Measurements from ENCODE around the gene RAI1. TPM values are rescaled to one million over a fixed set of nuclear protein-coding genes. Genes with fewer than 3 reads are reported as not detected.

RAI1 gene
- total RNA-seq, 3 donors from 2014 or later, result 12.9 to 29.2 (median 17.0) TPM

- DNase-seq, result no peak
- no peak for ATAC-seq
- Histone ChIP-seq H3K9me3 (no peaks in the 10 kb centered on the region), H3K4me3 (no peak overlapping the region), H3K36me3 (ENCODE audit: low read depth) (no peaks in the 10 kb centered on the region), H3K4me1 (ENCODE audit: low read depth) (peaks cover 13% of the 10 kb centered on the region)
- intact Hi-C loops (cut with DNase I, micrococcal nuclease), result no loop called here
- no peak for TF ChIP-seq CTCF (IDR thresholded peaks at IDR 0.05)
These were observed 172.7 kb downstream of the RAI1 start for GRCh38 chr17:17853811-17854447.

GRCh38 chr17:17855976-17856375, 174.7 kb downstream of the RAI1 start:
- Histone ChIP-seq H3K4me3 (no peak overlapping the region), H3K4me1 (ENCODE audit: low read depth) (peaks cover 3% of the 10 kb centered on the region), H3K9me3 (no peaks in the 10 kb centered on the region), H3K36me3 (ENCODE audit: low read depth) (no peaks in the 10 kb centered on the region)
- no peak for DNase-seq
- ATAC-seq, result no peak
- intact Hi-C loops (cut with DNase I, micrococcal nuclease), result no loop called here
- no peak for TF ChIP-seq CTCF (IDR thresholded peaks at IDR 0.05)

- no peak for TF ChIP-seq CTCF (IDR thresholded peaks at IDR 0.05)
- ATAC-seq (no peak), DNase-seq (no peak)
- no peaks in the 10 kb centered on the region for H3K36me3 ChIP-seq (ENCODE audit: low read depth)
- H3K4me3 ChIP-seq, result no peak overlapping the region
- intact Hi-C loops (cut with DNase I, micrococcal nuclease), result no loop called here
- H3K9me3 ChIP-seq, result no peaks in the 10 kb centered on the region
- peaks cover 3% of the 10 kb centered on the region for H3K4me1 ChIP-seq (ENCODE audit: low read depth)
These were observed 175.1 kb downstream of the RAI1 start for GRCh38 chr17:17856386-17856785.

GRCh38 chr17:17857496-17857895, 176.2 kb downstream of the RAI1 start:
- intact Hi-C loops (cut with DNase I, micrococcal nuclease), result no loop called here
- no peak for DNase-seq
- no peak overlapping the region for H3K4me3 ChIP-seq
- ATAC-seq, result no peak
- no peak for TF ChIP-seq CTCF (IDR thresholded peaks at IDR 0.05)
- no peaks in the 10 kb centered on the region for H3K9me3 ChIP-seq
- H3K4me1 ChIP-seq (ENCODE audit: low read depth), result peaks cover 3% of the 10 kb centered on the region
- H3K36me3 ChIP-seq (ENCODE audit: low read depth), result no peaks in the 10 kb centered on the region

- ATAC-seq (peak; percentile 95), DNase-seq (peak; percentile 75 to 78 (median 75))
- Histone ChIP-seq H3K4me3 (no peak overlapping the region), H3K36me3 (ENCODE audit: low read depth) (no peaks in the 10 kb centered on the region), H3K9me3 (no peaks in the 10 kb centered on the region), H3K4me1 (ENCODE audit: low read depth) (peaks cover under 1% of the 10 kb centered on the region)
- intact Hi-C loops (cut with DNase I, micrococcal nuclease), result loop anchor here in 1 of 2 donors (2.0 to 5.0 kb wide), 2 partner anchors 48 to 179 kb away; partner anchors contain the start of gene RAI1
- TF ChIP-seq CTCF (IDR thresholded peaks at IDR 0.05), result peak; percentile 93
These were observed 178.9 kb downstream of the RAI1 start for GRCh38 chr17:17859909-17860765.
